OCI-LY1 (cell line): ENCODE data around the gene CLSTN2.

Experiments used
- CTCF ChIP-seq: fragments of 200-600 bp; sonication (generic), shearing (Covaris generic); IDR thresholded peaks from 2 replicates; pipeline ENCODE4 v1.5.1; 2017; ENCODE audit warnings: mild to moderate bottlenecking, antibody characterized with exemption, low read length, moderate library complexity, mixed read lengths
- EZH2 ChIP-seq: fragments of 200-600 bp; sonication (generic), shearing (Covaris generic); IDR thresholded peaks from 2 replicates; pipeline ENCODE4 v1.8.0; 2017; ENCODE audit warnings: borderline replicate concordance, mixed run types, mild to moderate bottlenecking, antibody characterized with exemption, low read length, moderate library complexity, mixed read lengths

GRCh38 chr3:140399871-140400270, 464.9 kb downstream of the CLSTN2 start:
- TF ChIP-seq CTCF (no peak), EZH2 (no peak)
